GM18909 (cell line): Measurements from ENCODE around the gene P2RY11.

ENCODE experiments used
- ATAC-seq: cut with Tn5 transposase; IDR thresholded peaks from one replicate; pipeline ENCODE4 v1.9.1; 2021; ENCODE audit warnings: mild to moderate bottlenecking; ENCODE audit not compliant: unreplicated experiment, poor library complexity

P2RY11 gene

GRCh38 chr19:10137751-10138682 lies 26.5 kb downstream of the P2RY11 start:
- no peak for ATAC-seq

- ATAC-seq = no peak
Measured at GRCh38 chr19:10138879-10139795, 27.6 kb downstream of the P2RY11 start.

- ATAC-seq = no peak
Measured at GRCh38 chr19:10139952-10140351, 28.5 kb downstream of the P2RY11 start.

GRCh38 chr19:10141479-10141878 lies 30.0 kb downstream of the P2RY11 start:
- ATAC-seq = no peak

GRCh38 chr19:10141973-10142372 lies 30.5 kb downstream of the P2RY11 start:
- no peak for ATAC-seq

GRCh38 chr19:10142701-10143375 lies 31.3 kb downstream of the P2RY11 start:
- no peak for ATAC-seq

GRCh38 chr19:10143681-10144080 lies 32.2 kb downstream of the P2RY11 start:
- no peak for ATAC-seq

- ATAC-seq = no peak
Measured at GRCh38 chr19:10144361-10144760, 32.9 kb downstream of the P2RY11 start.

GRCh38 chr19:10145031-10145430 lies 33.5 kb downstream of the P2RY11 start:
- ATAC-seq = no peak

GRCh38 chr19:10146142-10146541 lies 34.6 kb downstream of the P2RY11 start:
- no peak for ATAC-seq

- ATAC-seq = no peak
Measured at GRCh38 chr19:10149427-10149826, 37.9 kb downstream of the P2RY11 start.

GRCh38 chr19:10151521-10151920 lies 40.0 kb downstream of the P2RY11 start:
- ATAC-seq = no peak

GRCh38 chr19:10152100-10152499 lies 40.6 kb downstream of the P2RY11 start:
- no peak for ATAC-seq

GRCh38 chr19:10155839-10156238 lies 44.3 kb downstream of the P2RY11 start:
- no peak for ATAC-seq

GRCh38 chr19:10158071-10158470 lies 46.6 kb downstream of the P2RY11 start:
- ATAC-seq = no peak

GRCh38 chr19:10158485-10158884 lies 47.0 kb downstream of the P2RY11 start:
- no peak for ATAC-seq

GRCh38 chr19:10159610-10160009 lies 48.1 kb downstream of the P2RY11 start:
- no peak for ATAC-seq

- ATAC-seq = no peak
Measured at GRCh38 chr19:10163536-10163935, 52.0 kb downstream of the P2RY11 start.
